WERI-Rb-1 (cell line): ENCODE measurements around the gene RFC3.

ENCODE experiments used
- DNase-seq: peaks from one replicate; pipeline ENCODE4 v3.0.0-alpha.2; 2020
- H3K27ac ChIP-seq: fragments of 250-450 bp; sonication (Bioruptor Pico); 2 replicates; pipeline ENCODE4 v1.5.1; 2020; ENCODE audit warnings: mild to moderate bottlenecking, moderate library complexity
- H3K27me3 ChIP-seq: fragments of 250-450 bp; sonication (Bioruptor Pico); 2 replicates; pipeline ENCODE4 v1.5.1; 2021; ENCODE audit warnings: mild to moderate bottlenecking, low read depth, moderate library complexity; ENCODE audit not compliant: insufficient read depth, severe bottlenecking
- H3K36me3 ChIP-seq: fragments of 250-450 bp; sonication (Bioruptor Pico); 2 replicates; pipeline ENCODE4 v1.5.1; 2020; ENCODE audit warnings: mild to moderate bottlenecking, moderate library complexity
- H3K4me3 ChIP-seq: 2 replicates; pipeline ENCODE4 v1.5.1; 2011; ENCODE audit warnings: low read depth, mild to moderate bottlenecking, control low read depth, low read length
- H3K9me3 ChIP-seq: fragments of 250-450 bp; sonication (Bioruptor Pico); 2 replicates; pipeline ENCODE4 v1.5.1; 2021; ENCODE audit warnings: mild to moderate bottlenecking, moderate library complexity; ENCODE audit not compliant: severe bottlenecking
- TF ChIP-seq, protein P1 (sequence below): IDR thresholded peaks from 2 replicates; pipeline ENCODE4 v1.5.1; 2011; ENCODE audit warnings: low read depth, mild to moderate bottlenecking, control low read depth, inconsistent platforms, low read length

Gene RFC3

DNA sequence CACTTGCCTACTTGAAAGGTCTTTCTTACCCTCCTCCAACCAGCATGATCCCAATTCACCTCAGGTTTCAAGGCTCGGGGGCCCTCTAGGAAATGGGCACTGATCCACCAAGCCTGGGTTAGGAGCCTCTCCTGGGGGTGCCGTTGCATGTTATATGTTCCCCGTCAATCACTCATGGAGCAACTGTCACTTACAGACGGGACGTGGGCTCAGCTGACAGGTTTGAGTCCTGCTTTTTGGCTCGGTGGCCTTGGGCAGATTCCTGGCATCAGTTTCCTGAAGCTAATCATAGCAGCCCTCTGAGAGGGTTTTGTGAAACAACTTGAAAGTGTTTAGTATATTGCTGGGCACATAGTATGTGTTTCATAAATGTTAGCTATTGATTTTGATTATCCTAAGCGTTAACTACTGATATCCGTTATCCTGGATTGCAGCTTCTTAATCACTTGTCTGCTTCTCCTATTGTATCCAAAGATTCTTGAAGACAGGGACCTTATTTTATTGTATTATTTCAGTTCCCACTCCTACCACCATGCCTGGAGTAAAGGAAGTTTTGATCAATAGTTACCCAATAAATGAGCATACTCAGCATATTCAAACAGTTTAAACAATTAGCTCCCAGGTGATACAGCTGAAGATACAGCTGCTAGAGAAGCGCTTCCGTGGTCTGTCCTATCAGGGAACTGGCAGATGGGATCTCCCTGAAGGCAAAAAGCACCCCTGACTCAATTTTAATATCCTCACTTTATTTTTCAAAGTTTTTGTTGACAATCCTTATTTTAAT, 57.9 kb downstream of the RFC3 start:
- no peak overlapping the region for H3K27ac ChIP-seq
- no peak for DNase-seq
- H3K9me3 ChIP-seq, result no peaks in the 10 kb centered on the region
- TF ChIP-seq, protein P1, sequence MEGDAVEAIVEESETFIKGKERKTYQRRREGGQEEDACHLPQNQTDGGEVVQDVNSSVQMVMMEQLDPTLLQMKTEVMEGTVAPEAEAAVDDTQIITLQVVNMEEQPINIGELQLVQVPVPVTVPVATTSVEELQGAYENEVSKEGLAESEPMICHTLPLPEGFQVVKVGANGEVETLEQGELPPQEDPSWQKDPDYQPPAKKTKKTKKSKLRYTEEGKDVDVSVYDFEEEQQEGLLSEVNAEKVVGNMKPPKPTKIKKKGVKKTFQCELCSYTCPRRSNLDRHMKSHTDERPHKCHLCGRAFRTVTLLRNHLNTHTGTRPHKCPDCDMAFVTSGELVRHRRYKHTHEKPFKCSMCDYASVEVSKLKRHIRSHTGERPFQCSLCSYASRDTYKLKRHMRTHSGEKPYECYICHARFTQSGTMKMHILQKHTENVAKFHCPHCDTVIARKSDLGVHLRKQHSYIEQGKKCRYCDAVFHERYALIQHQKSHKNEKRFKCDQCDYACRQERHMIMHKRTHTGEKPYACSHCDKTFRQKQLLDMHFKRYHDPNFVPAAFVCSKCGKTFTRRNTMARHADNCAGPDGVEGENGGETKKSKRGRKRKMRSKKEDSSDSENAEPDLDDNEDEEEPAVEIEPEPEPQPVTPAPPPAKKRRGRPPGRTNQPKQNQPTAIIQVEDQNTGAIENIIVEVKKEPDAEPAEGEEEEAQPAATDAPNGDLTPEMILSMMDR, result no peak
- H3K36me3 ChIP-seq, result no peaks in the 10 kb centered on the region; the same call in 1 of the 2 replicates
- no peak overlapping the region for H3K4me3 ChIP-seq
- H3K27me3 ChIP-seq, result no peaks in the 10 kb centered on the region

DNA sequence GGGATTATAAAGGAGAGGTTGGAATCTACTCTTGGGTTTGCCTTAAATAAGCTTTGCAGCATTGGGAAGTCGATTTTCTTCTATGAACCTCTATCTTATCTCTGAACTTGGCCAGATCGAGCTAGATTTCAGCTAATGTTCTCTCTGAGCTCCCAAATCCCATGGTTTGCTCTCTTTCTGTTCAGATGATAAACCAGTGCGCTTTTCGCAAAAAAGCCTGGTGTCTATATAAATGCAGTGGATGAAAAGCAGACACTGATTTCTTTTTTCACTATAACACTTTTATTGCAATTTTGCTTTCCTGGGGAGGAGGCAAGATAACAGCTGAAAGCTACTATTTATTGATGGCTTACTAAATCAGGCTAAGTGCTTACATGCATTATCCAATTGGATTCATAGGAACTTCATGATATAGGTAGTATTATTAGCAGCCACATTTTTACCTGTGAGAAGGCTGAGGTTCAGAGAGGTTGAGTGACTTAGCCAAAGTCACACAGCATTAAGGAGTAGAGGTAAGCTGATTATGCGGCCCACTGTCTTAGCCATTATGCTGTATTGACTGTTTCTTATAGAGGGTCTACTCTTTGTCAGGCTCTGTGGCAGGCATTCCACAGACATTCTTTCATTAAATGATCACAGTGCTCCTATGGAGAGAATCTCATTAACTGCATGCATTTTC, 58.9 kb downstream of the RFC3 start:
- Histone ChIP-seq H3K9me3 (no peaks in the 10 kb centered on the region), H3K4me3 (no peak overlapping the region), H3K27ac (no peak overlapping the region), H3K27me3 (no peaks in the 10 kb centered on the region), H3K36me3 (no peaks in the 10 kb centered on the region; the same call in 1 of the 2 replicates)
- no peak for DNase-seq
- TF ChIP-seq, protein P1, result no peak

DNA sequence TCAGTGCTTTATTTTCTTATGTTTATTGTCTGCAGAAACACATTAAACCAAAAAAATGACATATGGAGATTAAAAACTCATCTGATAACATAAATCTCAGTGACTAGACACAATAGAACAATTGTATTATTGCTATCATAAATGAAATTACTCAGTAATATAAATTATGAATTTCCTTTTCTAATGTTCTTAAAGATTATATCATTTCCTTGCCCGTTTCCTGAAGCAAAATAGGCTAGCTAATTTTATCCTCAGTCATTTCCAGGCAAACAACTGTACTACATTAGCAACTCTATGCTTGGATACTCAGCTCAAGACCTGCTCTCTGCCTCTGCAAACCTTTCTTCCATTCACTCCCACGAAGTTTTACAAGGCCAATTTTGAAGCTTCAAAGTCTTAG, 61.2 kb downstream of the RFC3 start:
- TF ChIP-seq, protein P1, result no peak
- H3K4me3 ChIP-seq, result no peak overlapping the region
- no peaks in the 10 kb centered on the region; the same call in 1 of the 2 replicates for H3K36me3 ChIP-seq
- DNase-seq, result no peak
- no peaks in the 10 kb centered on the region for H3K27me3 ChIP-seq
- H3K9me3 ChIP-seq, result no peaks in the 10 kb centered on the region
- H3K27ac ChIP-seq, result no peak overlapping the region

DNA sequence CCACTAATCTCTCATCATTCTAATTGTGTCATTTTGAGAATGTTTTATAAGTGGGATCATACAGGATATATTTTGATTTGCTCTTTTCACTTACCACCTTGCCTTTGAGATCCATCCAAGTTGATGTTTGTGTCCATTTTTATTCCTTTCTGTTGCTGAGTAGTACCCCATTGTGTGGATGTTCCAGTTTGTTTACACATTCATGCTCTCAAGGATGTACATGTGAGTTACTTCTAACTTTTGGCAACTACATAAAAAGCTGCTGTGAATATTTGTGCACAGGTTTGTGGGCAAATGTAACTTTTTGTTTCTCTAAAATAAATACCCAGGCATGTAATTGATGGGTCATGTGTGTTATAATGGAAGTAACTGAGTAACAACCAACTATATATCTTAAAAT, 64.9 kb downstream of the RFC3 start:
- TF ChIP-seq, protein P1, result no peak

DNA sequence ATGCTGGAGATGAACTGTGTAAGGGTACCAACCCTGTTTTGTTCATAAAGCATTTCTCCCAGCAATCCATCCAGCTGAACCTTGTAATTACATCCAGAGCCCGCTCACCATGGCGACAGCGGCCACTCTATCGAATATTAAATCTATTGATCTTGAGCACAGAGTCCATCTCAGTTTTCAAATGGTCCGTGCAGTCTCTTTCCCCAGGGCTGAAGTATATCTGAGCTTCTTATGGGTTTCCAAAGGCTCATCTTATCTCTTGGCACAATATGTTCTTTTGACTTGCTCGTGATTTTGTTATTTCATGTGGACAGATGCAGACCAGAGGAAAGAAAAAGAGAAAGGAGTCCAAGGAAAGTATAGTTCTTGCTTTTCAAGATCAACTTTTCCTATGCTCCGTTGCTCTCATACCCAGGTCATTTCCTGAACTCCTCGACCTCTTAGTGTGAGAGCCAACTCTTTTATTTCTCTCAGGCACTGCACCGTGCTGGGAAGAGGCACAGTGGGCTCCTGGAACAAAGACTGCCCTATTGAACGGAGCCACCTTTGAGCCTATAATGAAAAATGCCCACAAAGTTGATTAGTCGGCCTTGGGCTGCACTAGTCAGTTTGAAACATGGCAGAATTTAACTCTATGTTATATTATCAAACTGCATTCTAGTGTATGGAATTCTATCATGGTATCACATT, 66.7 kb downstream of the RFC3 start:
- no peaks in the 10 kb centered on the region for H3K9me3 ChIP-seq
- no peaks in the 10 kb centered on the region for H3K27me3 ChIP-seq
- no peak overlapping the region for H3K4me3 ChIP-seq
- TF ChIP-seq, protein P1, result no peak
- DNase-seq, result no peak
- no peak overlapping the region for H3K27ac ChIP-seq
- no peaks in the 10 kb centered on the region; the same call in 1 of the 2 replicates for H3K36me3 ChIP-seq

More for the DNA sequence above, 64.9 kb downstream of the RFC3 start:
- DNase-seq, result no peak
- Histone ChIP-seq H3K9me3 (no peaks in the 10 kb centered on the region), H3K27me3 (no peaks in the 10 kb centered on the region), H3K27ac (no peak overlapping the region), H3K36me3 (no peaks in the 10 kb centered on the region; the same call in 1 of the 2 replicates), H3K4me3 (no peak overlapping the region)
